Amniotic stem cell (primary cell): ENCODE measurements around the gene A3GALT2.
"Not testable (repeated sequence)": the region's sequence is repeated elsewhere in the genome, so short reads cannot be mapped to it uniquely, and the experiment has no call there.

Experiments used
- DNase-seq: peaks from one replicate; lab custom pipeline; 2025; lab: John Stamatoyannopoulos, UW

The A3GALT2 gene

GRCh38 chr1:33292726-33293340 is 28.1 kb downstream of the A3GALT2 start:
- DNase-seq: no peak

- not testable (repeated sequence) for DNase-seq
Observed at GRCh38 chr1:33290615-33291014, 30.3 kb downstream of the A3GALT2 start.

- DNase-seq: no peak
Observed at GRCh38 chr1:33289858-33290154, 31.1 kb downstream of the A3GALT2 start.

GRCh38 chr1:33288976-33289857 is 31.7 kb downstream of the A3GALT2 start:
- no peak for DNase-seq

- DNase-seq: no peak
Observed at GRCh38 chr1:33287317-33287716, 33.6 kb downstream of the A3GALT2 start.

- DNase-seq: no peak
Observed at GRCh38 chr1:33286451-33287185, 34.3 kb downstream of the A3GALT2 start.

DNA sequence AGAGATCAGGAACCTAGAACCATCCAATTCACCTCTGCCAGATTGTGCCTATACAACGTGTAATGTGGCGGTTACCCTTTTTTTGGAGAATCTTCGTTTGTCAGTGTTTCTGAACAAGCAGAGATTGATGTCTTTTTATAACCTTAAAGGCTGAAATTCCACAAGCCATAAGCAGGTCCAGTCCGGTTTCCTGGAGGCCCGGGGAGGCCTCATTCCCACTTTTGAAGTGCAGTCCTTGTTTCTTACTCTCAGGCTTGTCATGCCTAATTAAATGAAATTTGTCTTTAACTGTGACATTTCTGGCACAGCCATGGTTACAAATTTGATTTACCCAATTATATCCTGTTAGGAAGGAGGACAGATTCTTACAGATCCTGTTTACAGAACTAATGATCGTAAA is 36.8 kb downstream of the A3GALT2 start:
- no peak for DNase-seq

DNA sequence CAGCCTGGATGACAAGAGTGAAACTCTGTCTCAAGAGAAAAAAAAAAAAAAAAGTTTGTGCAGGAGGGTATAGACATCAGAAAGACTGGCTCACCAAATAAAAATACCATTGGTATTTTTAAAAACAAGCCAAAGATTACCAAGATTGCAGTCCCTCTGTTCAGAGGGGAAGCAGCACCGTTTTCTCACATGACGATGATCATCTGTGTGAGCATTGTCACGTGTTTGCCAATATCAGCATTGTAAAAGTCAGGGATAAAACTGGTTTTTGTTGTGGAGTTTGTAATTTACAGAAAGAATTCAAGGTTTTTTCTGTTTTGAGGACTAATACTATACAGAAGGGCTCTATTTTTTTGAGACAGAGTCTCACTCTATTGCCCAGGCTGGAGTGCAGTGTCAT is 38.1 kb downstream of the A3GALT2 start:
- DNase-seq: no peak

- DNase-seq: no peak
Observed at GRCh38 chr1:33281554-33282303, 39.2 kb downstream of the A3GALT2 start.

- DNase-seq: no peak
Observed at GRCh38 chr1:33280091-33280661, 40.7 kb downstream of the A3GALT2 start.

GRCh38 chr1:33277488-33278084 is 43.3 kb downstream of the A3GALT2 start:
- DNase-seq: no peak

DNA sequence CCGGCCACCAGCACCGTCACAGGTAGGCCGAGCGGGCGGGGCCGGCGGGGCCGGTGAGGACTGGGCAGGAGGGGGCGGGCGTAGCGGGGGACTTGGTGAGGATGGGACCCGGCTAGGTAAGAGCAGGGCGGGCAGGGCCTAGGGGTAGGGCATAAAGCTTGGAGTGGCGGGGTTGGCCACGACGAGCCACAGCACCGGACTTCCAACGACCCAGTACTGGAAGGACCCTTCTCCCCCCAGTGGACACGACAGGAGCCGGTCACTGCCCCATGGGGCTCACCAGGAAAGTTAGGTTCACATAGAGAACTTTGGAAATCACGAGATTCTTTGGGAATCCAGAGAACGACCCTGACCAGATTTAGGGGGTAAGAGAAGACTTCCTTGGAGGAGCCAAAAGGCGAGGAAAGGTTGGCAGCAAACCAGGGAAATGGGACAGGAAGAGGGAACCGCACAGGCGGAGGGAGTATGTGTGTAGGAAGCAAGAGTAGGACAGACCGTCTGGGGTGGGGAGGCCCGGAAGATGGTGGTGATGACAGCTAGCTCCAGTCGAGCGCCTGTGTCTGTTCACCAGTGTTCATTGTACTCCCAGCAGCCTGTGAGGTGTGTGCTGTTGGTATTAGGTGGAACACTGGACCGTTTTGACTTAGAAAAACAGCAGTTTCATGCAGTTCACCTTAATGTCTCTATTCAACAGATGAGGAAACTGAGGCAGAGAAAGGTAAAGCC is 44.2 kb downstream of the A3GALT2 start:
- DNase-seq: no peak

GRCh38 chr1:33275706-33276572 is 45.0 kb downstream of the A3GALT2 start:
- DNase-seq: no peak

DNA sequence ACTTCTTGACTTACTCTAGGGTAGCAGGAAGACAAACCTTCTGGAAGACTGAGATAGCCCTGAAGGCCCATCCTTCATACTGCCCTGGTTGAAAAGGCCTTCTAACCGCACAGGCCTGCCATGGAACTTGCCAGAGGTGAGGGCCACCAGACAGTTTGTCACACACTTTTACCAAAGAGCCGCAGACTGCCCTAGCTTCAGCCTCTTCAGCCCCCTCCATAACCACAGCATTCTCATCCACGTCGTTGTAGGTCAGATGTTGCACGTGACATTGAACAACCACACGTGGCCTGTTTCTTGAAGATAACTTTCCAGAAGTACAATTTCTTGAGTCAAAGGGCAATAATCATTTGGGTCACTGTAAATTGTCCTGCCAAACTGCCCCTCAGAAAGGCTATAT is 45.7 kb downstream of the A3GALT2 start:
- DNase-seq: no peak

- DNase-seq: no peak
Observed at GRCh38 chr1:33274446-33274845, 46.5 kb downstream of the A3GALT2 start.

- DNase-seq: no peak
Observed at GRCh38 chr1:33273961-33274371, 46.9 kb downstream of the A3GALT2 start.

DNA sequence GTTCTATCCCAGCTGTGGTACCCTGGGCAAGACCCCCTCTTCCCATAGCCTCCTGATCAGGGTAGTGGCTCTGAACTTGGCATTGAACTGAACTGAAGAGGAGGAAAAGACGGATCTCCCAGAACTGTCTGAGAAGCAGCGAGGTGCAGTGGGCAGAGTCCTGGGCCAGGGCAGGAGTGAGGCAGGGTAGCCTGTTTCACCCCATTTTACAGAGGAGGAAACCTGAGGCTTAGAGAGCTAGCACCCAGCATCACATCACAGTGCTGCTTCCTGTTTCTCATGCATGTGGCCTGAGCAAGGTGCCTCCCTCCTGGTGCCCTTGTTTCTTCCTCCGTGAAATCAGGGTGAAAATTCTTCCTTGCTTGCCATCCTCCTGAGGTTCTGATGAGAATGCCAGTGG is 47.5 kb downstream of the A3GALT2 start:
- DNase-seq: no peak

- no peak for DNase-seq
Observed at GRCh38 chr1:33272930-33273329, 48.0 kb downstream of the A3GALT2 start.

- no peak for DNase-seq
Observed at GRCh38 chr1:33272509-33272908, 48.4 kb downstream of the A3GALT2 start.
